H1 (cell line): ENCODE results near the gene LSM6.

Experiments
- BCL11A ChIP-seq, 2 experiments: IDR thresholded peaks; one replicate each; pipeline ENCODE4 v1.6.1; 2011; ENCODE audit warnings: low read depth in 2 of 2, low read length in 2 of 2, mild to moderate bottlenecking in 2 of 2
- EZH2 ChIP-seq: fragments of 200-600 bp; sonication (generic); IDR thresholded peaks from 2 replicates; pipeline ENCODE4 v1.7.1; 2012; ENCODE audit warnings: low read depth, mild to moderate bottlenecking, moderate library complexity, low read length, inconsistent platforms; ENCODE audit not compliant: severe bottlenecking
- NRF1 ChIP-seq: IDR thresholded peaks from 2 replicates; pipeline ENCODE4 v1.6.1; 2011; ENCODE audit warnings: mild to moderate bottlenecking, low read depth, low read length, improper control_type of control experiment
- POLR2A ChIP-seq, 2 experiments: IDR thresholded peaks; 1 replicate in 1 of 2; 2 replicates in 1 of 2; pipeline ENCODE4 v1.6.1; 2011; ENCODE audit warnings: low read depth in 2 of 2, low read length in 2 of 2, mild to moderate bottlenecking in 2 of 2; ENCODE audit errors: control extremely low read depth in 1 of 2
- TAF1 ChIP-seq: IDR thresholded peaks from 2 replicates; pipeline ENCODE4 v1.6.1; 2011; ENCODE audit warnings: mild to moderate bottlenecking, low read depth, low read length
- TF ChIP-seq, protein P1 (sequence below), 3 experiments: IDR thresholded peaks; 1 replicate in 2 of 3; 2 replicates in 1 of 3; pipeline versions ENCODE4 v1.5.1 to v1.6.1; 2011; ENCODE audit warnings: low read length in 3 of 3, mild to moderate bottlenecking in 3 of 3, inconsistent platforms in 2 of 3, low read depth in 1 of 3, moderate library complexity in 1 of 3; ENCODE audit not compliant: insufficient read depth in 1 of 3; ENCODE audit errors: control extremely low read depth in 1 of 3
- TF ChIP-seq, protein P2 (sequence below): IDR thresholded peaks from 2 replicates; pipeline ENCODE4 v1.6.1; 2012; ENCODE audit warnings: inconsistent platforms

DNA sequence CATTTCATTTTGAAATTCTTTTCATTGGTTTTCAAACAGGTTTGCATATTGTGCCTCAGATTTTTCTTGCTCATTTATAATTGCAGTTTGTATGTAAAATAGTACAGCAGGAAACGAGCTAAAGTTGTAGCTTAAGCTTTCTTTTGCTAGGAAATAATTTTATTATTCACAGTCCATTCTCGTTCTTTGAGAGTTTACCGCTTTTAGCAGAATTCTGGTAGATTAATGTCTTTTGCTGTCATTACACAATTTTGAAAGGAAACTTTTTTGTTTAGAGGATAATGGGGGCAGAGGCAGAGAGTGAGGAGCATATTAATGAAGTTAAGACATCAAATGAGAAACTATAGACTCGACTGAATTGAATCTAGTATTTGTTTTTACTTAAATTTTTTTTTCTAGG is 10.5 kb downstream of the LSM6 start:
- TF ChIP-seq, protein P1, sequence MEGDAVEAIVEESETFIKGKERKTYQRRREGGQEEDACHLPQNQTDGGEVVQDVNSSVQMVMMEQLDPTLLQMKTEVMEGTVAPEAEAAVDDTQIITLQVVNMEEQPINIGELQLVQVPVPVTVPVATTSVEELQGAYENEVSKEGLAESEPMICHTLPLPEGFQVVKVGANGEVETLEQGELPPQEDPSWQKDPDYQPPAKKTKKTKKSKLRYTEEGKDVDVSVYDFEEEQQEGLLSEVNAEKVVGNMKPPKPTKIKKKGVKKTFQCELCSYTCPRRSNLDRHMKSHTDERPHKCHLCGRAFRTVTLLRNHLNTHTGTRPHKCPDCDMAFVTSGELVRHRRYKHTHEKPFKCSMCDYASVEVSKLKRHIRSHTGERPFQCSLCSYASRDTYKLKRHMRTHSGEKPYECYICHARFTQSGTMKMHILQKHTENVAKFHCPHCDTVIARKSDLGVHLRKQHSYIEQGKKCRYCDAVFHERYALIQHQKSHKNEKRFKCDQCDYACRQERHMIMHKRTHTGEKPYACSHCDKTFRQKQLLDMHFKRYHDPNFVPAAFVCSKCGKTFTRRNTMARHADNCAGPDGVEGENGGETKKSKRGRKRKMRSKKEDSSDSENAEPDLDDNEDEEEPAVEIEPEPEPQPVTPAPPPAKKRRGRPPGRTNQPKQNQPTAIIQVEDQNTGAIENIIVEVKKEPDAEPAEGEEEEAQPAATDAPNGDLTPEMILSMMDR (IDR thresholded peaks at IDR 0.05; ENCODE audit: control extremely low read depth in 1 of 3, insufficient read depth in 1 of 3, low read depth in 1 of 3, low read length in 3 of 3), result no peak
- TF ChIP-seq NRF1, result no peak
- TF ChIP-seq POLR2A (IDR thresholded peaks at IDR 0.05; ENCODE audit: control extremely low read depth in 1 of 2, low read depth in 2 of 2, low read length in 2 of 2), result no peak
- no peak for TF ChIP-seq BCL11A (IDR thresholded peaks at IDR 0.05; ENCODE audit: low read depth in 2 of 2, low read length in 2 of 2)
- TF ChIP-seq, protein P2, sequence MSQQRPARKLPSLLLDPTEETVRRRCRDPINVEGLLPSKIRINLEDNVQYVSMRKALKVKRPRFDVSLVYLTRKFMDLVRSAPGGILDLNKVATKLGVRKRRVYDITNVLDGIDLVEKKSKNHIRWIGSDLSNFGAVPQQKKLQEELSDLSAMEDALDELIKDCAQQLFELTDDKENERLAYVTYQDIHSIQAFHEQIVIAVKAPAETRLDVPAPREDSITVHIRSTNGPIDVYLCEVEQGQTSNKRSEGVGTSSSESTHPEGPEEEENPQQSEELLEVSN, result no peak
- no peak for TF ChIP-seq TAF1
- TF ChIP-seq EZH2, result no peak
